Nucleus accumbens (tissue), 56 donors: ENCODE results near the gene PATL2.
A peak's percentile ranks its signal among the peaks of the same experiment; 100 is the strongest.
"Not testable (repeated sequence)": the region's sequence is repeated elsewhere in the genome, so short reads cannot be mapped to it uniquely, and the experiment has no call there.

Experiments used
- DNase-seq, 56 donors: peaks; one replicate each; lab custom pipeline; 2025; lab: John Stamatoyannopoulos, UW

Gene PATL2

DNA sequence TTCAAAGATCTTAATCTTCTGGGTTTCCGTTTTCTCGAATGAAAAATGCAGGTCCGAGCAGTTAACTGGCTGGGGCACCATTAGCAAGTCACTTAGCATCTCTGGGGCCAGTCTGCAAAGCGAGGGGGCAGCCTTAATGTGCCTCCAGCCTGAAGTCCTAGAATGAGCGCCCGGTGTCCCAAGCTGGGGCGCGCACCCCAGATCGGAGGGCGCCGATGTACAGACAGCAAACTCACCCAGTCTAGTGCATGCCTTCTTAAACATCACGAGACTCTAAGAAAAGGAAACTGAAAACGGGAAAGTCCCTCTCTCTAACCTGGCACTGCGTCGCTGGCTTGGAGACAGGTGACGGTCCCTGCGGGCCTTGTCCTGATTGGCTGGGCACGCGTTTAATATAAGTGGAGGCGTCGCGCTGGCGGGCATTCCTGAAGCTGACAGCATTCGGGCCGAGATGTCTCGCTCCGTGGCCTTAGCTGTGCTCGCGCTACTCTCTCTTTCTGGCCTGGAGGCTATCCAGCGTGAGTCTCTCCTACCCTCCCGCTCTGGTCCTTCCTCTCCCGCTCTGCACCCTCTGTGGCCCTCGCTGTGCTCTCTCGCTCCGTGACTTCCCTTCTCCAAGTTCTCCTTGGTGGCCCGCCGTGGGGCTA lies at the start of gene PATL2, which contains the start of gene B2M:
Gene PATL2 (minus strand): TSS at position 228 of the 647 bp plus-strand sequence. CDS start 34,833 bp downstream, outside the sequence.
Gene B2M (plus strand): TSS at position 422 of the 647 bp plus-strand sequence. CDS start 30 bp downstream, at position 452.
- peak; percentile 56 to 98 (median 91) for DNase-seq

DNA sequence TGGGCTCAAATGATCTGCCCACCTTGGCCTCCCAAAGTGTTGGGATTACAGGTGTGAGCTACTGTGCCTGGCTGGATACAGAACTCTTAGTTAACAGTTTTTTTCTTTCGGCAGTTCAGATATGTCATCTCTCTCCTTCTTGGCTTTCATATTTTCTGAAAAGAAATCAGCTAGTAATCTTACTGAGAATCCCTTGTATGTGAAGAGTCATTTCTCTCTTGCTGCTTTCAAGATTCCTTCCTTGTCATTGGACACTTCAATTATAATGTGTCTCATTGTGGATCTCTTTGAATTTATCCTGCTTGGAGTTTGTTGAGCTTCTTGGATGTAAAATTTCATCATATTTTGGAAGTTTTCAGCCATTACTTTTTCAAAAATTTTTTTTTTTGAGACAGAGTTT lies 42.2 kb upstream of the PATL2 start:
- DNase-seq: no peak

DNA sequence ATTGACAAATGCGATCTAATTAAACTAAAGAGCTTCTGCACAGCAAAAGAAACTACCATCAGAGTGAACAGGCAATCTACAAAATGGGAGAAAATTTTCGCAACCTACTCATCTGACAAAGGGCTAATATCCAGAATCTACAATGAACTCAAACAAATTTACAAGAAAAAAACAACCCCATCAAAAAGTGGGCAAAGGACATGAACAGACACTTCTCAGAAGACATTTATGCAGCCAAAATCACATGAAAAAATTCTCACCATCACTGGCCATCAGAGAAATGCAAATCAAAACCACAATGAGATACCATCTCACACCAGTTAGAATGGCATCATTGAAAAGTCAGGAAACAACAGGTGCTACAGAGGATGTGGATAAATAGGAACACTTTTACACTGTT lies 32.3 kb upstream of the PATL2 start:
- DNase-seq: not testable (repeated sequence)

DNA sequence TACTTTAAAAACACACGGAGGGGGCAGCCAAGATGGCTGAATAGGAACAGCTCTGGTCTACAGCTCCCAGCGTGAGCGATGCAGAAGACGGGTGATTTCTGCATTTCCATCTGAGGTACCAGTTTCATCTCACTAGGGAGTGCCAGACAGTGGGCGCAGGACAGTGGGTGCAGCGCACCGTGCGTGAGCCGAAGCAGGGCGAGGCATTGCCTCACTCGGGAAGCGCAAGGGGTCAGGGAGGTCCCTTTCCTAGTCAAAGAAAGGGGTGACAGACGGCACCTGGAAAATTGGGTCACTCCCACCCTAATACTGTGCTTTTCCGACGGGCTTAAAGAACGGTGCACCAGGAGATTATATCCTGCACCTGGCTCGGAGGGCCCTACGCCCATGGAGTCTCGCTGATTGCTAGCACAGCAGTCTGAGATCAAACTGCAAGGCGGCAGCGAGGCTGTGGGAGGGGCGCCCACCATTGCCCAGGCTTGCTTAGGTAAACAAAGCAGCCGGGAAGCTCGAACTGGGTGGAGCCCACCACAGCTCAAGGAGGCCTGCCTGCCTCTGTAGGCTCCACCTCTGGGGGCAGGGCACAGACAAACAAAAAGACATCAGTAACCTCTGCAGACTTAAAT lies 28.2 kb upstream of the PATL2 start:
- not testable (repeated sequence) for DNase-seq

DNA sequence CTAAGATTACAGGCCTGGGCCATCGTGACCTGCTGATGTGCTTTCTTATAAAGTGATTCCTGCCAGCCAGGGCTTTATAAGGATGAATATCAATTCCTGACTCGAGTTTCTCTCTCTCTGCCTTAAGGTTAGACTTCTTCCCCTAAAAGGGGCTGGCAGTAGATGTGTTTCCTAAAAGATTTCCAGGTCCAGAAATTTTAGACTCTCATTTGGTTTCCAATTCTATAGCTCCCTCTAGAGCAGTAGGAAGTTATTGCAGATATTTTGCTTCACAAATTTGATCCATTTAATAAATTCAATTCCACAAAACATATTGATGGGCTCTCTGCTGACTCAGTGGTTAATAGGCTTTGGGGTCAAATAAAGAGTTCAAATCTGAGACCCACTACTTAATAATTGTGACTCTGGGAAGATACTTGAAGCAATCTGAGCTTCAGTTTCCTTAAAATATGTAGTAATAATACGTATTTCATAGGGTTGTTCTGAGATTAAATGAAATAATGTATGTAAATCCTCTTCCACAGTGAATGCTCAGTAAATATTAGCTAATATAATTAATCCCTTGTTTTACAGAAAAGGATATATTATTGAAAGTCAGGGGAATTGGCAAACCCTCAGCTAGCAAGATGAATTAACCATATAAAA lies 27.3 kb upstream of the PATL2 start:
- no peak for DNase-seq

DNA sequence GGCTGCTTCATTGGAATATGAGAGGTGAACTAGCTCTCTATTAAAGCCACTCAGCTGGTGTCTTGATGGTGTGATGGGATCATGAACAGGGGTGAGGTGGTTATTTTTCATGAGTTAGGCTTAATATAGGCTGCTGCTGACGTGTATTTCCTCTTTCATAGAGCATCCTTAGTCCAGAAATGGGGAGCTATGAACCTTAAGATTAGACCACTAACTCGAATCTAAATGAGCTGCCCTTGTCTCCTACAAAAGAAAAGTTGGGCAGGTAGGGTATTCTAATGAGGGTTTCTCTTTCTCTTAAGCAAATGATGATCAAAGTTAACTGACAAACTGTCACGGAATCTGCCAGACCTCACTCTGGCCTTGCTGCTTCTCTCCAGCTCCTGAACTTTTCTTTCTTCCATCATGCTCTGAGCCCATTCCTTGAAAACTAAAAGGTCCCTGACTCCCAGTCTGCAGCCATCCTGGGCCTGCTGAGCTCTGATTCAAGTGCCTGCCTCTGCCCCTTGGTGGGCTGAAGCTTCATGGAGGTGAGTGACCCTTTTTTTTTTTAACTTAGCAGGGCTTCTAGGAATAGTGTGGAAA lies 25.1 kb upstream of the PATL2 start, which contains the start of gene TRIM69:
Gene TRIM69 (plus strand): TSS at position 348 of the 585 bp plus-strand sequence. CDS start 177 bp downstream, at position 525.
- no peak for DNase-seq

DNA sequence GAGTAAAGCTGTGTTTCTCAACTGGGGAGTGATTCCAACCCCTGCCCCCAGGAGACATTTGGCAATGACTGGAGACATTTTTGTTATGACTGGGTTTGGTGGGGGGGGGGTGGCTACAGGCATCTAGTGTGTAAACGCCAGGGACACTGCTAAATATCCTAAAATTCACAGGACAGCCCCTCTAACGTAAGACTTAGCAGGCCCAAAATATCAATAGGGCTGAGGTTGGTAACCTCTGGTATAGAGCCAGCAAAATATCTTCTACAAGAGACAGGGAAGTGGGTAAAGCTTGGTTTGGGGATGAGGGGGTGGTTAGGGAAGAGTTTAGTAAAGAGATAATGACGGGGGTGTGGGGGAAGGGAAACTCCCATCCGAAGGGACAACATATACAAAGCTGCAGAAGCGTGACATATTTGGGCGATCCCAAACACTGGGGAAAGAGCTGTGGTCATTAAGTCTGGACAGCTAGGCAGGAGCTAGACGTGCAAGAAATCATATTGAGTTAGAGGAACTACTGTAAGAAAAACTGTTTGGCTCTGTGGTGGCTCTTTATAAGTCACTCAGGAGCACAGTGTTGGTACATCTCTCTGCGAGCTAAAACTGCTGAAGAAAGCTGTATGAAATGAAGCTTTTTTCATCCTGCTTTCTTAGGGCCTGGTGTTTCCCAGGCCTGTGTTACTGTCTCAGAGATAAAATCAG lies 24.5 kb upstream of the PATL2 start:
- no peak for DNase-seq

DNA sequence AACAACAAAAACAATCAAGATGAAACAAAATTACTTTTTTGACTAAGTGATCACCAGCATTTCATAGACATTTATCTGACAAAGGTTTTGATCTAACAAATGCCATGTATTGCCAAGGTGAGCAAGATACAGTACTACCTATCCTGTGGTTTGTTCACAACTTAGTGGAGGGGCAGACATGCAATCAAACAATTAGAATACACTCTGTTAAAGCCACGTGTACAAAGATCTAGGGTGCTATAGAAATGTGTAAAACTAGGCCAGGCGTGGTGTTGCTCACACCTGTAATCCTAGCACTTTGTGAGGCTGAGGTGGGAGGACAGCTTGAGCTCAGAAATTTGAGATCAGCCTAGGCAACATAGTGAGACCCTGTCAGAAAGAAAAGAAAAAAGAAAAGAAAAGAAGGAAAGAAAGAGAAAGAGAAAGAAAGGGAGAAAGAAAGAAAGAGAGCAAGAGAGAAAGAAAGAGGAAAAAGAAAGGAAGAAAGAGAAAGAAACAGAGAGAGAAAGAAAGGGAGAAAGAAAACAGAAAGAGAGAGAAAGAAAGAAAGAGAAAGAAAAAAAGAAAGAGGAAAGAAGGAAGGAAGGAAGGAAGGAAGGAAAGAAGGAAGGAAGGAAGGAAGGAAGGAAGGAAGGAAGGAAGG lies 23.8 kb upstream of the PATL2 start:
- DNase-seq: no peak

DNA sequence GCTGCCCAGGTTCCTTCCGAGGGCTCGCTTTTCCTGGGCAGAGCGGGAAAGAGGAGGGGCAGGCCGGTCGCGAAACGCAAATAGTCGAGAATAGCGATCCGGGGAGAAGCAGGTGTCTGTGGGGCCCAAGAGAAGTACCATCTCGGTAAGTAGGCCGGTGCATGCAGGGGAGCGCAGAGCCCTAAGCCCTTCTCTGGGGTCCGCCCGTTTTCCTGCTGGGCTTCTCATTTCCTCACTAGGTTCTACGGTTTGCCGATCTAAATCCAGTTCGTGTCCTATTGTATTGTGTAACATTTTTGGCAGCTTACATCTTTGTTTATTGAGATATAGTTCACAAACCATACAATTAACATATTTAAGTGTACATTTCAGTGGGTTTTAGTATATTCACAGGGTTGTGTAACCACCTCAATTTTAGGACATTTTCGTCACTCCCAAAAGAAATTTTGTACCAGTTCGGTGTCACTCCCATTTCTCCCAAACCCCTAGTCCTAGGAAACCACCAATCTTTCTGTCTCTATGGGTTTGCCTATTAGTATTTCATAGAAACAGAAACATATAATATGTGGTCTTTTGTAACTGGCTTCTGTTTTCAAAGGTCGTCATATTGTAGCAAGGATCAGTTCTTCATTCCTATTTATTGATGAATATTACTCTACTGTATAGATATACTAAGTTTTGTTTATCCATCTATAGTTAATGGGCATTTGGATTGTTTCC lies 18.4 kb upstream of the PATL2 start:
- DNase-seq: peak in 19 of 56 donors; percentile 25 to 81 (median 56)

DNA sequence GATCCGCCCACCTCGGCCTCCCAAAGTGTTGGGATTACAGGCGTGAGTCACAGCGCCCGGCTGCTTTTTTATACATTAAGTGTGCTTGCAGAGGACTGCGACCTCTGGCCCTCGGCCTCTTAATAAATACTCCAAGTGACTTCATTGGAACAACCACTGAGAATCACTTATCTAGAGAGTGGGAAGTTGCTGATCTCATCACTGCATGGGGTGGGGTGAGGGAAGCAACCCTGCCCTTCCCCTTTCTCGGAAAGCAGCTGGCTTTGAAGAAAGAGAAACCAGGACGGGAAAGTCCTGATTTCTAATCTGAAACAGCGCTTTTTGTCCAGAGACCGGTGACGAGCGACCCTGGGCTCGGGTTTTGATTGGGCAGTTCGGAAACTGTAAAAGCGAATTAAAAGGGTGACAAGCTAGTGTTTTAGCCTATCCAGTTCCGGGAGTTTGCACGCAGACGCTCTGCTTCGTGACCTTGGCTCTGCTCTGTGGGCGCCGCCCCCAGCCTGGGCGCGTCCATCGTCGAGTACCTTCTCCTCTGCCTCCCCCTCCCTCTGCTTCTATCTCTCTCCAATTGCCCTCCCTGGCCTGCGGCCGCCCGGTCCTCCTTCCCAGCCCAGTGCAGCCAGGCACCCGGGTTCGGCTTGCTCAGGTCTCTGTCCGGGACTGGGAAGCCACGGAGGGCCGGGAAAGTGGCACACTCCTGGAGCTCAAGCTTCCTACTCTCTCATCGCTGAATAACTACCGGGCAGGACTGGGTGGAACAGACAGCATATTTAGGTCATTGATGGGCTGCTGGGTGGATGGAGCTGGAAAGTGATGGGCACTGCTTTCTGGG lies 17.7 kb upstream of the PATL2 start:
- peak; percentile 74 to 98 (median 93) for DNase-seq

DNA sequence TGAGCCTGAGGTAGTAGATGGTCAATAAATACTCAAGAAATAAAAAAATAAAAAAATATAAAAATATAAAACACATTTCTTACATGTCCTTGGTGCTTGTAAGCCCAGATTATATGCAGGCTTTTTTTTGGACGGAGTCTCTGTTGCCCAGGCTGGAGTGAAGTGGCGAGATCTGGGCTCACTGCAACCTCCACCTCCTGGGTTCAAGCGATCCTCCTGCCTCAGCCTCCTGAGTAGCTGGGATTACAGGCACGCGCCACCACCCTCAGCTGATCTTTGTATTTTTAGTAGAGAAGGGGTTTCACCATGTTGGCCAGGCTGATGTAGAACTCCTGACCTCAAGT lies 17.1 kb upstream of the PATL2 start:
- not testable (repeated sequence) for DNase-seq

DNA sequence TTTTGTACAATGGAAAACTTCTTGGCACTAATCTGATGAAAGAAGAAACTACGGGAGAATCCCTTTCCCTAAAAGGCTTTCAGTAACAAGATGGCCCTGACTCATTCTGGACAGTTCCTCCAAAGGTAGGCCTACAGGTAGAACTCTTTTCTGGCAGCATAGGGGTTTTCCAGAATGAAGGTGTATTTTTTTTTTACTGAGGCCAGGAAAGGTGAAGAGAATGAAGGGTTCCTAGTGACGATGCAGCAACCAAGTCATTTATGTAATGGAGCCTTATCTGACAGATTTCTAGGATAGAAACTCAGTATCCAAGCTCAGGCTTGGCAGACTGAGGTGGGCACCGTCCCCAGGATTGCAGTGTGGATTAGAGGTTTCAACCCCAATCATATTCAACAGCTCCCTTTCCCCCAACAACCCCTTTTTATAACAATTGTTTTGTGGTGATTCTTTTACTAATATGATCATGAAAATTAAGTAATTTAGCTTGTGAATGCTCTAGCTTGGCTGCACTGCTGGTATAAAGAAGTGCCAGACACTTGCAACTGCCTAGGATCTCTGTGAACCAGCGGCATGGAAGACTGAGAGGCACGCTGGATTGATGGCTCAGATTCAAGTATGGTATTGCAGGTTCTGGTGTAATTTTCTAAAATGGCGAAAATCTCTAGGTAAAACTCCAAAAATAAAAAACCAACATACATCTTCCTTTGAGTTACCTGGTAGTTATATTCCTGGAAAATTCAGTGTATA lies 16.5 kb upstream of the PATL2 start:
- DNase-seq: no peak

DNA sequence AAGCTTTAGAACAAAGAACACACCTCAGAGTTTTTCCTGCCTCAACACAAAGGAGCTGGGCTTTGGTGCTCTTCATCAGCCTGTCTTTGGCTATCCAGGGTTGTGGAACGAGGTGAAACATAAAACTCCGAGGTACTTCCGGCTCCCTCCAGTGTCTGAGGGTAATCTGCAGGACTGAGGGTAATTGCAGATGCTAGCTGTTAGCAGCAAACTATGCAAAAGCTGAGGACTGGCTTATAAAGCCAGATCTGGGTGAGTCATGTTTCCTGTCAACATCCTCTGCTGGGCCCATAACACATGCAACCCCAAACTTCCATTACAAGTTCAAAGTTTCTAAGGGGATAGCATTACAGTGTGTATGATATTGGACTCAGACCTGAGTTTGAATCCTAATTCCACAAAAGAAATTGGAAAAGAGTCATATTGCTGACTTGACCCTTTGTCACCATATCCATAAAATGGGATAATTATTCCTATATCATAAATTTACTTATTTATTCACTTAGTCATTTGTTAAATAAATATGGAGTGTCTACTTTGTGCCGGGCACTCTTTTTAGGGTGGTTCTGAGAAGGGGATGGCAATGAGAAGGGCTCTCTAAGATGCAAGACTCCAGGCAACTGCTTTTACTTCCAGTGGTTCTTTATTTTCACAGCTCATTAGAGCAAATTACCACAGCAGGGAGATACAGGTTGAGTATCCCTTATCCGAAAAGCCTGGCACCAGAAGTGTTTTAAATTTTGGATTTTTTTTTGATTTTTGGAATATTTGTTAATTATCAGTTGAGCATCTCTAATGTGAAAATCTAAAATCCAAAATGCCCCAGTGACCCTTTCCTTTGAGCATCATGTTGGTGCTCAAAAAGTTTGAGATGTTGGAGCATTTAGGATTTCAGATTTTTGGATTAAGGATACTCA lies 15.7 kb upstream of the PATL2 start:
- DNase-seq: peak in 2 of 56 donors; percentile 4 to 21

DNA sequence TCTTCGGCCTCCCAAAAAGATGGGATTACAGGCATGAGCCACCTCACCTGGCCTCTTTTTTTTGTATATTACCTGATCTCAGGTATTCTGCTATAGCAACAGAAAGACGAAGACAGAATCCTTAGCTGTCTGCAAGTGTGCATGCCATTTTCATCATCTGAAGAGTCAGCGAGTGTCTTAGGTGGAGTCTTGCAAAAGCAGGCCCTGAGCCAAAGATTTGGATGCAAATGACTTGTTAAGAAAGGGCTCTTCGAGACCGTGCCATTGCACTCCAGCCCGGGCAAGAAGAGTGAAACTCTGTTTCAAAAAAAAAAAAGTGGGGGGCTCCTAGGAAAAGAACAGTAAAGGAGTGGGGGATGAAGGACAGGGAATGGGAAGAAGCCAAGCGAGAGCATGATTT lies 15.0 kb upstream of the PATL2 start:
- no peak for DNase-seq

DNA sequence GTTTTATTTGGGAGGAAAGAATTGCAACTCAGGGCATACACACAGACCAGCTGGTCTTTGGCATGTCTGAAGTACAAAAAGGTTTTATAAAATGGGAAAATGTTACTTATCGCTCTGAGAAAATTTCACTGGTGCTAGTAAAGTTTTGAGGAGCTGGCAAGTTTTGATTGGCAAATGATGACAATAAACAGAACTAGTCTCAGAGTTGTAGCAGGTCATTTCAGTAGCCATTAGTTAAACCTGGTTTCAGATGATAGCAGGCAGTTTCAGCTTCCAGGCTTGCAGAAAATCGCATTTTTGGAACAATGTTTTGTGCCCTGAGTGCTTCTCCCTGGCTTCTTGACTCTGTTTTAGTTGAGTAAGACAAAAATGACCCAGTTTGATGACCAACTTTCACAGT lies 10.9 kb upstream of the PATL2 start:
- DNase-seq: no peak

DNA sequence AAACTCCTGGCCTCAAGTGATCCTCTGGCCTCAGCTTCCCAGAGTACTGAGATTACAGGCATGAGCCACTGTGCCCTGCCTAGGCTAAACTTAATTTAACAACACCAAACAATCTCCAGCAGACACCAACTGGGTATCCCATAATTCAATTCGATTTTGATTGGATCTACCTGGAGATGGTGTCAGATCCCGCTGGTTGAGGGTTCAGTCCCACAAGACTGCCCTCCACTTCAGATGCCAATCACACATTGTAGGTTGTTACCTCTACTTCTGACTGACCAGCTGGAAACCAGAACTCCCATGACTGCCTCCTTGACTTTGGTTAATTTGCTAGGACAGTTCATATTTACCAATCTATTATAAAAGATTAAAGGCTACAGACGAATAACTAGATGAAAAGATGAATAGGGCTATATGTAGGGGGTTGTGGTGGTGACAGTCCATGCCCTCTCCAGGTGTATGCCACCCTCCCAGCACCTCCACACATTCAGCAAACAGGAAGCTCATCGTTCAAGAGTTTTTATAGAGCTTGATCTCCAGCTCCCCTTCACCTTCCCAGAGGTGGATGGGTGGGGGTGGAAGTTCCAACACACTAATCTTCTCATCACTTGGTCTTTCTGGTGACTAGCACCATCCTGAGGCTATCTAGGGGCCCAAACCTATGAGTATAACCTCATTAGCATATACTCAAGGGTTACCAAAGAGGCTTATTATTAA lies 9.5 kb upstream of the PATL2 start:
- no peak for DNase-seq
